ENCODE measurements around the gene CSRP2. TPM values are rescaled to one million over a fixed set of nuclear protein-coding genes. Genes with fewer than 3 reads are reported as not detected.

Gene CSRP2
- total RNA-seq, 2 experiments from 2014 or later: 0.63 to 4.3 TPM

GRCh38 chr12:76925135-76925534 lies 46.3 kb upstream of the CSRP2 start:
- Histone ChIP-seq H3K36me3 (ENCODE audit: insufficient read depth, low read length) (no peaks in the 10 kb centered on the region), H2AFZ (ENCODE audit: low read length) (no peak overlapping the region), H3K4me3 (ENCODE audit: low read depth, low read length, poor library complexity, severe bottlenecking) (no peak overlapping the region), H3K9me2 (ENCODE audit: insufficient read depth, low read length) (no peaks in the 10 kb centered on the region), H3K27ac (ENCODE audit: low read depth, low read length, poor library complexity, severe bottlenecking) (no peak overlapping the region), H3K79me2 (ENCODE audit: insufficient read depth, low read depth, low read length) (no peaks in the 10 kb centered on the region), H3K9me3 (ENCODE audit: low read length) (no peaks in the 10 kb centered on the region), H3K4me1 (ENCODE audit: insufficient read depth, low read length, poor library complexity, severe bottlenecking) (no peaks in the 10 kb centered on the region), H4K20me1 (ENCODE audit: insufficient read depth, low read length) (no peaks in the 10 kb centered on the region), H3K4me2 (ENCODE audit: low read length) (no peak overlapping the region)
- intact Hi-C loops (cut with micrococcal nuclease; ENCODE audit: unreplicated experiment): loop anchor here (5.0 kb wide), 1 partner anchor 303 kb away; no protein-coding TSS in a partner anchor
- TF ChIP-seq CTCF (conservative IDR thresholded peaks at IDR 0.05; ENCODE audit: low read length): no peak
- TF ChIP-seq EZH2phosphoT487 (IDR thresholded peaks at IDR 0.05; ENCODE audit: borderline replicate concordance, low read depth, low read length): no peak
- POLR2A ChIA-PET: interaction anchor here (0.6 to 0.7 kb wide), 2 partner anchors 12 to 1910 kb away, joined by 3 to 4 read pairs; no protein-coding TSS in a partner anchor
- DNase-seq (ENCODE audit: low spot score): no peak
- no TSS peak for BruUV-seq (replicated peaks)
- CTCF ChIA-PET (ENCODE audit: unreplicated experiment): no interaction called here

- no peak overlapping the region for H3K4me2 ChIP-seq (ENCODE audit: low read length)
- H4K20me1 ChIP-seq (ENCODE audit: insufficient read depth, low read length): no peaks in the 10 kb centered on the region
- TF ChIP-seq EZH2phosphoT487 (IDR thresholded peaks at IDR 0.05; ENCODE audit: borderline replicate concordance, low read depth, low read length) (no peak), CTCF (conservative IDR thresholded peaks at IDR 0.05; ENCODE audit: low read length) (no peak)
- no peak overlapping the region for H3K27ac ChIP-seq (ENCODE audit: low read depth, low read length, poor library complexity, severe bottlenecking)
- H3K36me3 ChIP-seq (ENCODE audit: insufficient read depth, low read length): no peaks in the 10 kb centered on the region
- H3K9me3 ChIP-seq (ENCODE audit: low read length): no peaks in the 10 kb centered on the region
- H3K4me3 ChIP-seq (ENCODE audit: low read depth, low read length, poor library complexity, severe bottlenecking): no peak overlapping the region
- ChIA-PET POLR2A (no interaction called here), CTCF (ENCODE audit: unreplicated experiment) (no interaction called here)
- H3K79me2 ChIP-seq (ENCODE audit: insufficient read depth, low read depth, low read length): no peaks in the 10 kb centered on the region
- no peaks in the 10 kb centered on the region for H3K9me2 ChIP-seq (ENCODE audit: insufficient read depth, low read length)
- no peak overlapping the region for H2AFZ ChIP-seq (ENCODE audit: low read length)
- intact Hi-C loops (cut with micrococcal nuclease; ENCODE audit: unreplicated experiment): no loop called here
- no TSS peak for BruUV-seq (replicated peaks)
- DNase-seq (ENCODE audit: low spot score): no peak
- H3K4me1 ChIP-seq (ENCODE audit: insufficient read depth, low read length, poor library complexity, severe bottlenecking): no peaks in the 10 kb centered on the region
Measured at GRCh38 chr12:76922866-76923265, 44.0 kb upstream of the CSRP2 start.

GRCh38 chr12:76921891-76922664 lies 43.3 kb upstream of the CSRP2 start:
- H3K27ac ChIP-seq (ENCODE audit: low read depth, low read length, poor library complexity, severe bottlenecking): no peak overlapping the region
- H2AFZ ChIP-seq (ENCODE audit: low read length): no peak overlapping the region
- no peak overlapping the region for H3K4me2 ChIP-seq (ENCODE audit: low read length)
- no peak for DNase-seq (ENCODE audit: low spot score)
- H4K20me1 ChIP-seq (ENCODE audit: insufficient read depth, low read length): no peaks in the 10 kb centered on the region
- H3K9me3 ChIP-seq (ENCODE audit: low read length): no peaks in the 10 kb centered on the region
- TF ChIP-seq CTCF (conservative IDR thresholded peaks at IDR 0.05; ENCODE audit: low read length) (no peak), EZH2phosphoT487 (IDR thresholded peaks at IDR 0.05; ENCODE audit: borderline replicate concordance, low read depth, low read length) (no peak)
- H3K36me3 ChIP-seq (ENCODE audit: insufficient read depth, low read length): no peaks in the 10 kb centered on the region
- H3K79me2 ChIP-seq (ENCODE audit: insufficient read depth, low read depth, low read length): no peaks in the 10 kb centered on the region
- intact Hi-C loops (cut with micrococcal nuclease; ENCODE audit: unreplicated experiment): no loop called here
- BruUV-seq (replicated peaks): no TSS peak
- ChIA-PET CTCF (ENCODE audit: unreplicated experiment) (no interaction called here), POLR2A (no interaction called here)
- no peaks in the 10 kb centered on the region for H3K4me1 ChIP-seq (ENCODE audit: insufficient read depth, low read length, poor library complexity, severe bottlenecking)
- H3K9me2 ChIP-seq (ENCODE audit: insufficient read depth, low read length): no peaks in the 10 kb centered on the region
- no peak overlapping the region for H3K4me3 ChIP-seq (ENCODE audit: low read depth, low read length, poor library complexity, severe bottlenecking)

Measured in OCI-LY7 (cell line).